Stimulated activated CD4-positive, alpha-beta T cell treated with anti-CD3 and anti-CD28 coated beads, Interleukin-4, amount 100 ng/mL, for 4 hours (primary cell): ENCODE data around the gene MKKS.

Experiments used
- DNase-seq, 2 experiments: peaks; one replicate each; pipeline ENCODE4 v3.0.0-alpha.2; 2020

Gene MKKS

DNA sequence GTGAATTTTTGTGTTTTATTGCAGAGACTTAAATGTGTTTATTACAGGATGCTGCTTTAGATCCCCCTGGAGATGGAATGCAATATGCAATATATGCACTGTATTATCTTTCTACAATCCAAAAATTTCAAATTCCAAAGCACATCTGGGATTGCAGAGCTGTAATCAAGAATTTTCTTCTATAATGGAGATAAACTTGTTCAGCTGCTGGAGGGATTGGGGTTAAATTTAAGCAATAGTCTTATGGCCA is 66.4 kb downstream of the MKKS start:
- DNase-seq = no peak

DNA sequence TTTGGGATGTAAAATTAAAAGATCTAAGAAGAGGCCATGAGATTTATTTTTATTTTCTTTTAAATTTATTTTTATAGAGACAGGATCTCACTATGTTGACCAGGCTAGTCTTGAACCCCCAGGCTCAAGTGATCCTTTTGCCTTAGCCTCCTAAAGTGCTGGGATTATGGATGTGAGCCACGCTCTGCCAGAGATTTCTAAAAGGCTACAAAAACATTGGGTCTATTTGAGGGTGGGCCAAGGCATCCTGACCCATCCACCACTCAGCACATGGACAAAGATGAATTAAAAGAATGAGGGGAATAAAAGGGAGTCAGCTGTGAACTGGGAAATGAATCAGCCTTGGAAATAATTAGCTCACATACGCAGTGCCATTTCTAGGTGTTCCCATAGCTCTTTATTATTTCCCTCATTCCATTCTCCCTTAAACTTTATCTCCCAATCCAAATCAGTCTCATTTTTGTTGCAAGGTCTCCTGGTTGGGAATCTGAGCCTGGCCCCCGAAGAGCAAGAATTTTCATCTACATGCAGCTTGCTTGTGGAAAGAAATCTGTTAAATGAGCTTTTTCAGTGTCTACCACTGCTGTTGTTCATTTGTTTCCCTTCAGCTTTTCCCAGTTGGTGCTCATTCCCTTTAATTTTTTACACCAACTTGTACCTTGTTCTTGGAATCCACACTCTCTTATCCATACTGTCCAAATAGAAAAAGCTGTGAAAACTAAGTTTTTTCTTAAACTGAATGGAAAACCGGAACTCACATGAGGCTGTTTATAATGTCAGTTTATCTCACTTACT is 66.9 kb downstream of the MKKS start:
- no peak for DNase-seq

DNA sequence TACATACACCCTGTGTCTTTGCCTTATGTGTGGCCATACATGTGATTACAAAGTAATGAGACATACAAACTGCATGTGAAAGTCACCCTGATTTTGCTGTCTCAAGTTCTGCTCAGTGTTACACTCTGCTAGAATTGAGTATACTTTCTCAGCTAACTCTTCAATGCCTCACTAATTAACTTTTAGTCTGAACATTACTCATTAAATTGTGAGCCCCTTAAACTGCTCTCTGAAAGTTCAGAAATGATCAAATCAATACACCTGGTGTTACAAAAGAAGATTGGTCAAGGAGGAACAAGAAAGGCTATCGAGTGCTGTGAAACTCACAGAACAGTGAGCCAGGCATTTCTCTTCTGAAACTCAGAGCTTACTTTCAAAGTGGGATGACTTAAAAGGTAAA is 71.3 kb downstream of the MKKS start:
- no peak for DNase-seq

DNA sequence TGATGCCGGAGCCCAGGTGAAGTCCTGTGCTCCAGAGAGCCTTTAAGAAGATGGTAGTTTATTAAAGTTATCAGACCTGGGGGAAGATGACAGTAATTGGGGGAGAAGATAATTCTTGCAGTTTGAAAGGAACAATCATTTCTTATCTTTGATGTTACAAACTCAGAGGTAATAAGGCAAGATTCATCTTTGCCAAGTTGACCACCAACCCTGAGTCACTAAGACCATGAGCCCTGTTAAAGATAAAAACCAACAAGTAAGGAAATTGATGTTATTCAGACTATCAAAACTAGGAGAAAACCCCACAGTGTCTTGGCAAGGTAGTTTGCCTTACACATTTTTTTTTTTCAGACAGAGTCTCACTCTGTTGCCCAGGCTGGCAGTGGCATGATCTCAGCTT is 73.1 kb downstream of the MKKS start:
- no peak for DNase-seq

DNA sequence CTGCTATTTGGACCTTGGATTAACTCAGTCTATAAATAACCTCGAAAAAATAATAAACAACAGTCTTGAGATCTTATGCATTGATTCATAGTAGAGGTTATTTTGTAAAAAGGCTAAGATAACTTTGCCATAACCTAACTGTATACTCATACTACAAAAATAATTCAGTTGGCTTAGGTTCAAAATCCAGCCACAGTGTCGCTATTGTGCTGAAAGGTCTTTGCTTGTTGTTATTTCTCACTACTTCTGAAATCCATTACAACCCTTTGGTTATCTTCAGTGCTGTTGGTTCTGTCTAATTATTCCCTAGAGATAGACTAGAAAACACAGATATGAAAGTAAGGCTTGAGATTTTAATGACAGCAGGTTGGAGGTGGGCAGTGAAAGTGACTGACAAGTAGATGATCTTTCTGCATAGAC is 74.4 kb downstream of the MKKS start:
- no peak for DNase-seq

DNA sequence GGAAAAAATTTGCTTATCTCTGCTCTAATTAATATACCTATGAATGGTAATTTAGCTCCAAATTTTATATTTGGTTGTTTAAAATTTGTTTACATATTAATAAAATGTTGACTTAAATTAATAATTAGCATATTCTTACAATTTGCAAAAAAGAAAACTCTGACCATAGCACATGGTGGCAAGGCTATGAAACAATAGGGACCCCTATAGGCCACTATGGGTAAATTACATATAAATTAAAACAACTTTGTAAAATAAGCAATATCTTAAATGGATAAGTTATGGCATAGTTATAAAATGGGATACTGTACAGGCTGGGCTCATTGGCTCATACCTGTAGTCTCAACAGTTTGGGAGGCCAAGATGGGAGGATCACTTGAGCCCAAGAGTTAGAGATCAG is 76.0 kb downstream of the MKKS start:
- DNase-seq = no peak

DNA sequence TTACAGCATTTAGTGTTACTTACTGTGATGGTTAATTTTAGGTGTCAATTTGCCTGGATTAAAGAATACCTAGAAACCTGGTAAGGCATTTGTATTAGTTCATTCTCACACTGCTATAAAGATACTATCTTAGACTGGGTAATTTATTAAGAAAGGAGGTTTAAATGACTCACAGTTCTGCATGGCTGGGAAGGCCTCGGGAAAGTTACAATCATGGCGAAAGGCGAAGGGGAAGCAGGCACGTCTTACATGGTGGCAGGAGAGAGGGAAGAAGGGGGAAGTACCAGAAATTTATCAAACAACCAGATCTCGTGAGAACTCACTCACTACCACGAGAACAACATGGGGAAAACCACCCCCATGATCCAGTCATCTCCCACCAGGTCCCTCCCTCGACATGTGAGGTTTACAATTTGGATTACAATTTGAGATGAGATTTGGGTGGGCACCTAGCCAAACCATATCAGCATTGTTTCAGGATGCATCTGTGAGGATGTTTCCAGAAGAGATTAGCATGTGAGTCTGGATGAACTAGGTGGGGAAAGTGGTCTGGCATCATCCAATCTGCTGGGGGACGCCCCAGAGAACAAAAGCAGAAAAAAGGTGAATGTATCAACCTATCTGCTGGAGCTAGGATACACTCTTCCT is 76.8 kb downstream of the MKKS start:
- DNase-seq = no peak

DNA sequence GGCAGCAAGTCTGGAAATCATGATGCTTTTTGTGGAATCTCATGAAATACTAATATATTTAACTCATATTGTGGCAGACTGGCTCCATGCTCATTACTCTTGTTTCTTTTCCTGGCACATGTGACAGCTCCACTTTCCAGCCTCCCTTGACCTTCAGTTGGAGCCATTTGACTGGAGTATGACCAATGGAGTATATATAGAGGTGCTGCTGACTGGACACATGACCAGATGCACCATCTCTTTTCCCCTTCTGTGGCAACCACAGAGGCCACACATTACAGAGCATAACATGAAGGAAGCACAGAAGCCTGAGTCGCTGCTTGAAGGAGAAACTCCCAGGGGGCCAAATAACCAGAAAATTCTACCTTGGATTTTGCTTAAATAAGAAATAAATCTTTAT is 77.4 kb downstream of the MKKS start:
- DNase-seq = no peak

DNA sequence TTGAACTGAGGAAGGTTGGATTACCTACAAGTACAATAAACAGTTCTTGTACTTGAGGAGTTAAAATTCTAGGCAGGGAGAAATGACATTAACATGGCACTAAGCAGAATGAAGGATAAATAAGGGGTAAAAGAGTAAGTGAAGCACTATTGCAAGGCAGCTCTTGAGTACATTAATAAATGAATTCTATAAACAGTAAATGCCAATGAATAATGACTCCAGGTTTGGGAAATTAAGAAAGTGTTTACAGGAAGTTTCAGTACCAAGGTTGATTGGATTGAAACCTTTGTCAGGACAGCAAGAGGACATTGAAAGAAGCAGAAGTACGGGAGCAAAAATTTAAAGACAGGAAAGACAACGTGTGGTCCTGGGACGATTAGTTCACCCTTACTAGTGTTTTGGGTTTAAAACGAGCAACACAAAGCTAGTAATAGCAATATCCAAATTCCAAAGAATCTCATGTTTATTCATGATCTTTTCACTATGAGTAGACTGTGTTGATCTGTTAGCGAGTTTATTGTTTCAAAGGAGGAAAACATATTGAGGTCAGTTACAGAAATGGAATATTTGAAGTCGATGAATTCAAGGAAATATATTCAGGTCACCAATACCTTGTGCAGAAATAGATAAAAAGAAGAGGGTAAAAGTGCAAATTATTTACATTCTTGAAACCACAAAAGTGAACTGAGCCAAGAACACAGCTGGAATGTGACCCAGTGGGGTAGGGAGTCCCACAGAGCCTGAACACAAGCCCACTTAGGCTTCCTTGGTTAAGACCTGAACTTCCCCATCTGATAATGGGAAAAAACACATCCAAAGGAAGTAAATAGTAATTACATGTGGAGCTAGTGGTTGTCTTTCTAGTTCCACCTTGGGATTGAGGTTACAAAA is 80.8 kb downstream of the MKKS start:
- DNase-seq = no peak
